PC-3 (cell line): Measurements from ENCODE around the gene NOC4L.

Source experiments
- CTCF ChIP-seq: fragments of 300-600 bp; sonication (generic); conservative IDR thresholded peaks from 2 replicates; pipeline ENCODE4 v1.5.1; 2017; ENCODE audit warnings: antibody characterized with exemption, low read depth, mild to moderate bottlenecking, low read length
- EZH2 ChIP-seq: fragments of 300-600 bp; sonication (generic); IDR thresholded peaks from one replicate; pipeline ENCODE4 v1.6.1; 2017; ENCODE audit warnings: antibody characterized with exemption, mild to moderate bottlenecking, low read length; ENCODE audit not compliant: unreplicated experiment
- EZH2phosphoT487 ChIP-seq: fragments of 300-600 bp; sonication (generic); IDR thresholded peaks from 2 replicates; pipeline ENCODE4 v1.6.1; 2018; ENCODE audit warnings: mild to moderate bottlenecking, antibody characterized with exemption, low read length, borderline replicate concordance

- TF ChIP-seq CTCF, result no peak
- TF ChIP-seq EZH2phosphoT487, result no peak
- no peak for TF ChIP-seq EZH2
Measured at GRCh38 chr12:132196038-132196872, 52.0 kb downstream of the NOC4L start.
